MM.1S (cell line): ENCODE data around the gene MAGI3.

ENCODE experiments used
- DNase-seq: peaks from one replicate; pipeline ENCODE4 v3.0.0-alpha.2; 2015
- H2AFZ ChIP-seq: fragments of 300-600 bp; sonication (generic); 2 replicates; pipeline ENCODE4 v1.6.0; 2016; ENCODE audit warnings: antibody characterized with exemption, low read length
- H3F3A ChIP-seq: fragments of 300-600 bp; sonication (generic); 2 replicates; pipeline ENCODE4 v1.6.1; 2016; ENCODE audit warnings: mild to moderate bottlenecking, antibody characterized with exemption, low read length, moderate library complexity, mixed read lengths; ENCODE audit not compliant: insufficient read depth
- H3K27ac ChIP-seq: fragments of 300-600 bp; sonication (generic); 2 replicates; pipeline ENCODE4 v1.5.1; 2016; ENCODE audit warnings: mild to moderate bottlenecking, low read length
- H3K27me3 ChIP-seq: fragments of 300-600 bp; sonication (generic); replicated peaks from 2 replicates; pipeline ENCODE4 v1.6.0; 2016; ENCODE audit warnings: low read length; ENCODE audit not compliant: insufficient read depth
- H3K36me3 ChIP-seq: fragments of 300-600 bp; sonication (generic); replicated peaks from 2 replicates; pipeline ENCODE4 v1.6.1; 2016; ENCODE audit warnings: mild to moderate bottlenecking, low read length, mixed read lengths; ENCODE audit not compliant: insufficient read depth
- H3K4me1 ChIP-seq: fragments of 300-600 bp; sonication (generic); 2 replicates; pipeline ENCODE4 v1.6.1; 2016; ENCODE audit warnings: low read length, mixed read lengths
- H3K4me2 ChIP-seq: fragments of 300-600 bp; sonication (generic); 2 replicates; pipeline ENCODE4 v1.6.0; 2016; ENCODE audit warnings: low read depth, low read length
- H3K4me3 ChIP-seq: fragments of 300-600 bp; sonication (generic); 2 replicates; pipeline ENCODE4 v1.5.1; 2016; ENCODE audit warnings: low read length, mixed read lengths
- H3K79me2 ChIP-seq: fragments of 300-600 bp; sonication (generic); 2 replicates; pipeline ENCODE4 v1.6.1; 2016; ENCODE audit warnings: mixed run types, low read length, mixed read lengths
- H3K9ac ChIP-seq: fragments of 300-600 bp; sonication (generic); 2 replicates; pipeline ENCODE4 v1.6.1; 2016; ENCODE audit warnings: low read length, mixed read lengths
- H3K9me2 ChIP-seq: fragments of 300-600 bp; sonication (generic); replicated peaks from 2 replicates; pipeline ENCODE4 v1.6.1; 2016; ENCODE audit warnings: mild to moderate bottlenecking, low read length, mixed read lengths; ENCODE audit not compliant: insufficient read depth
- H3K9me3 ChIP-seq: fragments of 300-600 bp; sonication (generic); replicated peaks from 2 replicates; pipeline ENCODE4 v1.6.1; 2016; ENCODE audit warnings: mild to moderate bottlenecking, low read length, mixed read lengths; ENCODE audit not compliant: insufficient read depth
- H4K20me1 ChIP-seq: fragments of 300-600 bp; sonication (generic); 2 replicates; pipeline ENCODE4 v1.6.1; 2016; ENCODE audit warnings: mild to moderate bottlenecking, low read length, moderate library complexity, mixed read lengths; ENCODE audit not compliant: insufficient read depth
- EZH2 ChIP-seq: fragments of 300-600 bp; sonication (generic); optimal IDR thresholded peaks from 2 replicates; pipeline ENCODE3; 2017; ENCODE audit warnings: low read depth, mild to moderate bottlenecking, antibody characterized with exemption, low read length, mixed read lengths
- EZH2phosphoT487 ChIP-seq: fragments of 300-600 bp; sonication (generic); IDR thresholded peaks from 2 replicates; pipeline ENCODE4 v1.6.1; 2018; ENCODE audit warnings: antibody characterized with exemption, low read length
- TF ChIP-seq, protein P1 (sequence below): fragments of 300-600 bp; sonication (generic); IDR thresholded peaks from 2 replicates; pipeline ENCODE4 v1.5.1; 2016; ENCODE audit warnings: antibody characterized with exemption, low read length, mixed read lengths

The MAGI3 gene

DNA sequence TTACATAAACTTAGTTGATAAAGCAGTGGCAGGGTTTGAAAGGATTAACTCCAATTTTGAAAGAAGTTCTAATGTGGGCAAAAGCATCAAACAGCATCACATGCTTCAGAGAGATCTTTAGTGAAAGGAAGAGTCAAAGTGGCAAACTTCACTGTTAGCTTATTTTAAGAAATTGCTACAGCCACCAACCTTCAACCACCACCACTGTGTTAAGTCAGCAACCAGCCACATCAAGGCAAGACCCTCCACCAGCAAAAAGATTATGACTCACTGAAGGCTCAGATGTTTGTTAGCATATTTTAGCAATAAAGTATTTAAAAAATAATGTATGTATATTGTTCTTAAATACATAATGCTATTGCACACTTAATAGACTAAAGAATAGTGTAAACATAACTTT lies 21.3 kb upstream of the MAGI3 start:
- no peak overlapping the region for H3K4me2 ChIP-seq
- H3K27ac ChIP-seq: no peak overlapping the region
- H2AFZ ChIP-seq: no peak overlapping the region
- no peaks in the 10 kb centered on the region for H3F3A ChIP-seq
- no peak overlapping the region for H3K4me3 ChIP-seq
- H3K4me1 ChIP-seq: no peaks in the 10 kb centered on the region
- H3K36me3 ChIP-seq: no peaks in the 10 kb centered on the region
- DNase-seq: no peak
- no peak overlapping the region for H3K9ac ChIP-seq
- TF ChIP-seq EZH2phosphoT487 (no peak), EZH2 (no peak)
- TF ChIP-seq, protein P1, sequence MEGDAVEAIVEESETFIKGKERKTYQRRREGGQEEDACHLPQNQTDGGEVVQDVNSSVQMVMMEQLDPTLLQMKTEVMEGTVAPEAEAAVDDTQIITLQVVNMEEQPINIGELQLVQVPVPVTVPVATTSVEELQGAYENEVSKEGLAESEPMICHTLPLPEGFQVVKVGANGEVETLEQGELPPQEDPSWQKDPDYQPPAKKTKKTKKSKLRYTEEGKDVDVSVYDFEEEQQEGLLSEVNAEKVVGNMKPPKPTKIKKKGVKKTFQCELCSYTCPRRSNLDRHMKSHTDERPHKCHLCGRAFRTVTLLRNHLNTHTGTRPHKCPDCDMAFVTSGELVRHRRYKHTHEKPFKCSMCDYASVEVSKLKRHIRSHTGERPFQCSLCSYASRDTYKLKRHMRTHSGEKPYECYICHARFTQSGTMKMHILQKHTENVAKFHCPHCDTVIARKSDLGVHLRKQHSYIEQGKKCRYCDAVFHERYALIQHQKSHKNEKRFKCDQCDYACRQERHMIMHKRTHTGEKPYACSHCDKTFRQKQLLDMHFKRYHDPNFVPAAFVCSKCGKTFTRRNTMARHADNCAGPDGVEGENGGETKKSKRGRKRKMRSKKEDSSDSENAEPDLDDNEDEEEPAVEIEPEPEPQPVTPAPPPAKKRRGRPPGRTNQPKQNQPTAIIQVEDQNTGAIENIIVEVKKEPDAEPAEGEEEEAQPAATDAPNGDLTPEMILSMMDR: no peak
- H3K9me3 ChIP-seq: no peaks in the 10 kb centered on the region
- H3K79me2 ChIP-seq: no peaks in the 10 kb centered on the region
- H4K20me1 ChIP-seq: no peaks in the 10 kb centered on the region
- H3K9me2 ChIP-seq: no peaks in the 10 kb centered on the region
- no peaks in the 10 kb centered on the region for H3K27me3 ChIP-seq

DNA sequence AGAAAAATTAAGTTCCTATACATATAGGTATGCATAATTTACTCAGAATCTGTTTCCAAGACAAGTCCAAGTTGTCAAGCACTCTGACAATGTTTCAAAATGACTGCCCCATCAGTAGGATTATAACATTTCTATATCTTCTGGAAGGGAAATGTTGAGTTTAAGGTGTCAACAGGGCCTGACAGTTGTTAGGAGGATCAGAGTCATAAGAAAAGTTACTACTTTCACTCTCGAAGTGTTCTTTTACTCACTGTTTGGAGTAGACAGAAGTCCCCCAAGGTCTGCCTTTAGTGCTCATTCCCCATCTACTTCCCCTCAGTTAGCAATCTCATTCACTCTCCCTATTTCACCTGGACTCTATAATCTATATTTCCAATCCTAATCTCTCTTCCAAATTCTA lies 20.6 kb upstream of the MAGI3 start:
- no peak overlapping the region for H3K4me2 ChIP-seq
- no peak overlapping the region for H2AFZ ChIP-seq
- H3K9ac ChIP-seq: no peak overlapping the region
- no peaks in the 10 kb centered on the region for H3K79me2 ChIP-seq
- DNase-seq: no peak
- H3K27me3 ChIP-seq: no peaks in the 10 kb centered on the region
- H3K4me1 ChIP-seq: no peaks in the 10 kb centered on the region
- H3K27ac ChIP-seq: no peak overlapping the region
- H3K9me2 ChIP-seq: no peaks in the 10 kb centered on the region
- H3K36me3 ChIP-seq: no peaks in the 10 kb centered on the region
- H3K9me3 ChIP-seq: no peaks in the 10 kb centered on the region
- no peaks in the 10 kb centered on the region for H4K20me1 ChIP-seq
- TF ChIP-seq EZH2phosphoT487: no peak
- TF ChIP-seq EZH2: no peak
- TF ChIP-seq, protein P1: no peak
- H3K4me3 ChIP-seq: no peak overlapping the region
- H3F3A ChIP-seq: no peaks in the 10 kb centered on the region

DNA sequence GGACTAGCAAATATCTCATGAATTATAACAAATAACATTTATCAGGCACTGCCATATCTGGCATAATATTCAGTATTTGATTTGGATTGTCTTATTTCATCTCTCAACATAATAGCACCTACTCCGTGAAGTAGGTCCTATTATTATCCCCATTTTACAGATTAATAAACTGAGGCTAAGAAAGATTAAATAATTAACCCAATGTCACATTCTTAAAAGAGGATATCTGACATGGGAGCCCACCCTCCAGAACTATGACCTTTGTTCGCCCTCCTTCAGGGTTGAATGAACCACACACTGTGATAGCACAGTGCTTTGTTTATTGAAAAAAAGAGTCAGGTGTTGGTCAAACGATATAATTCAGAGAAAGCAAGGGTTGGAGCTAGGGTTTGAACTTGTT lies 19.4 kb upstream of the MAGI3 start:
- no peak overlapping the region for H3K4me3 ChIP-seq
- no peak overlapping the region for H2AFZ ChIP-seq

More for the DNA sequence above, 19.4 kb upstream of the MAGI3 start:
- no peak for DNase-seq
- no peaks in the 10 kb centered on the region for H3K9me2 ChIP-seq
- H3K4me2 ChIP-seq: no peak overlapping the region
- no peaks in the 10 kb centered on the region for H3K36me3 ChIP-seq
- H3K27ac ChIP-seq: no peak overlapping the region
- TF ChIP-seq EZH2 (no peak), EZH2phosphoT487 (no peak)
- TF ChIP-seq, protein P1: no peak
- no peaks in the 10 kb centered on the region for H3K9me3 ChIP-seq
- no peaks in the 10 kb centered on the region for H3K4me1 ChIP-seq
- H3K9ac ChIP-seq: no peak overlapping the region
- no peaks in the 10 kb centered on the region for H4K20me1 ChIP-seq
- H3F3A ChIP-seq: no peaks in the 10 kb centered on the region
- H3K27me3 ChIP-seq: no peaks in the 10 kb centered on the region
- H3K79me2 ChIP-seq: no peaks in the 10 kb centered on the region
